HG03280 (cell line): ENCODE measurements around the gene PJA2.
"Not testable (repeated sequence)": the region's sequence is repeated elsewhere in the genome, so short reads cannot be mapped to it uniquely, and the experiment has no call there.

ENCODE experiments used
- ATAC-seq: cut with Tn5 transposase; IDR thresholded peaks from one replicate; pipeline ENCODE4 v1.9.1; 2021; ENCODE audit warnings: mild to moderate bottlenecking, moderate library complexity; ENCODE audit not compliant: unreplicated experiment

PJA2 gene

GRCh38 chr5:109409844-109410388 is at the start of gene PJA2:
Gene PJA2, minus strand, starts transcription at chr5:109409974. Its CDS starts 26,541 bp downstream, at chr5:109383433.
- peak; percentile 82 for ATAC-seq

- peak; percentile 100 for ATAC-seq
Measured at GRCh38 chr5:109455598-109456096, 45.9 kb upstream of the PJA2 start.

- no peak for ATAC-seq
Measured at GRCh38 chr5:109454731-109455505, 45.1 kb upstream of the PJA2 start.

GRCh38 chr5:109453251-109453650 is 43.5 kb upstream of the PJA2 start:
- no peak for ATAC-seq

GRCh38 chr5:109452661-109453060 is 42.9 kb upstream of the PJA2 start:
- ATAC-seq: no peak

- ATAC-seq: no peak
Measured at GRCh38 chr5:109451146-109451545, 41.4 kb upstream of the PJA2 start.

- ATAC-seq: no peak
Measured at GRCh38 chr5:109450129-109450877, 40.5 kb upstream of the PJA2 start.

- ATAC-seq: no peak
Measured at GRCh38 chr5:109448838-109449237, 39.1 kb upstream of the PJA2 start.

GRCh38 chr5:109439590-109439989 is 29.8 kb upstream of the PJA2 start:
- ATAC-seq: no peak

GRCh38 chr5:109426075-109426474 is 16.3 kb upstream of the PJA2 start:
- ATAC-seq: no peak

GRCh38 chr5:109425521-109425920 is 15.7 kb upstream of the PJA2 start:
- not testable (repeated sequence) for ATAC-seq

- no peak for ATAC-seq
Measured at GRCh38 chr5:109421956-109422355, 12.2 kb upstream of the PJA2 start.

- no peak for ATAC-seq
Measured at GRCh38 chr5:109418712-109419352, 9.1 kb upstream of the PJA2 start.

GRCh38 chr5:109416882-109417281 is 7.1 kb upstream of the PJA2 start:
- no peak for ATAC-seq

GRCh38 chr5:109413921-109414461 is 4.2 kb upstream of the PJA2 start:
- not testable (repeated sequence) for ATAC-seq

- no peak for ATAC-seq
Measured at GRCh38 chr5:109413458-109413857, 3.7 kb upstream of the PJA2 start.

GRCh38 chr5:109412981-109413402 is 3.2 kb upstream of the PJA2 start:
- ATAC-seq: no peak

GRCh38 chr5:109411627-109412026 is 1.9 kb upstream of the PJA2 start:
- ATAC-seq: no peak

- ATAC-seq: no peak
Measured at GRCh38 chr5:109411149-109411514, 1.4 kb upstream of the PJA2 start.

- ATAC-seq: peak; percentile 10
Measured at GRCh38 chr5:109410389-109411148, 795 bp upstream of the PJA2 start.
